HepG2 (cell line): ENCODE data around the gene CFAP221. TPM values are rescaled to one million over a fixed set of nuclear protein-coding genes. Genes with fewer than 3 reads are reported as not detected.
A peak's percentile ranks its signal among the peaks of the same experiment; 100 is the strongest.

Source experiments
- ATM ChIP-seq: fragments of 450-650 bp; IDR thresholded peaks from 2 replicates; pipeline ENCODE4 v1.7.1; 2017; ENCODE audit warnings: mild to moderate bottlenecking, borderline replicate concordance
- CEBPB ChIP-seq: IDR thresholded peaks from 2 replicates; pipeline ENCODE4 v1.6.1; 2011; ENCODE audit warnings: low read depth, low read length, improper control_type of control experiment, borderline replicate concordance
- CENPT ChIP-seq: sonication (generic); formaldehyde crosslinking; IDR thresholded peaks from 2 replicates; pipeline ENCODE4 v1.8.0; 2022; ENCODE audit warnings: low read depth, mild to moderate bottlenecking, moderate library complexity, missing genetic modification reagents
- HNRNPLL ChIP-seq: fragments of 200-400 bp; formaldehyde crosslinking; IDR thresholded peaks from 2 replicates; pipeline ENCODE4 v1.6.1; 2017; ENCODE audit warnings: mild to moderate bottlenecking, low read depth, low read length; ENCODE audit not compliant: poor library complexity, severe bottlenecking
- IRF2 ChIP-seq: IDR thresholded peaks from 2 replicates; pipeline ENCODE4 v1.6.1; 2018; ENCODE audit warnings: missing genetic modification reagents, missing compliant biosample characterization
- KAT2B ChIP-seq: fragments of 150-350 bp; IDR thresholded peaks from 2 replicates; pipeline ENCODE4 v1.6.1; 2014; ENCODE audit warnings: low read depth, low read length, borderline replicate concordance
- MYC ChIP-seq: sonication (generic); formaldehyde crosslinking; IDR thresholded peaks from 2 replicates; pipeline ENCODE4 v1.9.0; 2021; ENCODE audit warnings: missing genetic modification reagents, borderline replicate concordance
- PLRG1 ChIP-seq: fragments of 450-650 bp; conservative IDR thresholded peaks from 2 replicates; pipeline ENCODE4 v1.6.1; 2016
- U2AF1 ChIP-seq: fragments of 200-400 bp; formaldehyde crosslinking; optimal IDR thresholded peaks from 2 replicates; pipeline ENCODE3; 2017; ENCODE audit warnings: mild to moderate bottlenecking, low read depth, low read length
- ZBTB39 ChIP-seq: sonication (generic); formaldehyde crosslinking; IDR thresholded peaks from 2 replicates; pipeline ENCODE4 v1.5.0; 2020; ENCODE audit warnings: missing genetic modification reagents
- ZFP82 ChIP-seq: sonication (generic); formaldehyde crosslinking; IDR thresholded peaks from 2 replicates; pipeline ENCODE4 v1.5.1; 2020; ENCODE audit warnings: mild to moderate bottlenecking, missing genetic modification reagents, borderline replicate concordance
- ZKSCAN8 ChIP-seq: IDR thresholded peaks from 2 replicates; pipeline ENCODE4 v1.6.1; 2016; ENCODE audit warnings: borderline replicate concordance, missing genetic modification reagents, missing compliant biosample characterization
- ZMYM3 ChIP-seq: sonication (generic); formaldehyde crosslinking; IDR thresholded peaks from 2 replicates; pipeline ENCODE4 v1.5.1; 2020; ENCODE audit warnings: mild to moderate bottlenecking, missing genetic modification reagents
- ZNF17 ChIP-seq: sonication (generic); formaldehyde crosslinking; IDR thresholded peaks from 2 replicates; pipeline ENCODE4 v1.5.0; 2020; ENCODE audit warnings: mild to moderate bottlenecking, missing genetic modification reagents
- ZNF790 ChIP-seq: sonication (generic); formaldehyde crosslinking; IDR thresholded peaks from 2 replicates; pipeline ENCODE4 v1.8.0; 2022; ENCODE audit warnings: missing genetic modification reagents, mild to moderate bottlenecking, borderline replicate concordance
- ZNF850 ChIP-seq: sonication (generic); formaldehyde crosslinking; conservative IDR thresholded peaks from 2 replicates; pipeline ENCODE4 v1.9.0; 2021; ENCODE audit warnings: mild to moderate bottlenecking, missing genetic modification reagents
- polyA plus RNA-seq, 8 experiments: library from polyadenylated mRNA; depleted of rRNA in 3 of 8; stranded (reverse) in 7 of 8; unstranded in 1 of 8; fragments of >200 nt; fragmentation: Illumina TruSeq in 4 of 8; extraction: Trizol in 4 of 8; gene quantifications; 2 replicates each; pipeline versions ENCODE4 v1.2.1 to v1.2.3, GENCODE V29; 2011 to 2016; ENCODE audit warnings: low read depth in 4 of 8, missing spikeins in 1 of 8, mixed read lengths in 1 of 8; ENCODE audit not compliant: insufficient read depth in 1 of 8
- total RNA-seq, 5 experiments: library from RNA; depleted of rRNA; stranded (reverse); fragments of >200 nt; fragmentation: Illumina TruSeq; extraction: Trizol; gene quantifications; 2 replicates each; pipeline ENCODE4 v1.2.3, GENCODE V29; 2016; ENCODE audit warnings: low read depth in 1 of 5
- TF ChIP-seq, protein P1 (sequence below): sonication (generic); formaldehyde crosslinking; IDR thresholded peaks from 2 replicates; pipeline ENCODE4 v1.8.0; 2022; ENCODE audit warnings: missing genetic modification reagents, mild to moderate bottlenecking, moderate library complexity, borderline replicate concordance
- TF ChIP-seq, protein P2 (sequence below): sonication (generic); formaldehyde crosslinking; IDR thresholded peaks from 2 replicates; pipeline ENCODE4 v1.5.1; 2020; ENCODE audit warnings: mild to moderate bottlenecking, missing genetic modification reagents, borderline replicate concordance
- TF ChIP-seq, protein P3 (sequence below): IDR thresholded peaks from 2 replicates; pipeline ENCODE4 v1.6.1; 2016; ENCODE audit warnings: low read depth, borderline replicate concordance

The CFAP221 gene
- total and polyA plus RNA-seq, 2 of the 13 experiments (the other 11 are each of a cell fraction or from before 2014, with no cell fraction given): not detected

- TF ChIP-seq, protein P1, sequence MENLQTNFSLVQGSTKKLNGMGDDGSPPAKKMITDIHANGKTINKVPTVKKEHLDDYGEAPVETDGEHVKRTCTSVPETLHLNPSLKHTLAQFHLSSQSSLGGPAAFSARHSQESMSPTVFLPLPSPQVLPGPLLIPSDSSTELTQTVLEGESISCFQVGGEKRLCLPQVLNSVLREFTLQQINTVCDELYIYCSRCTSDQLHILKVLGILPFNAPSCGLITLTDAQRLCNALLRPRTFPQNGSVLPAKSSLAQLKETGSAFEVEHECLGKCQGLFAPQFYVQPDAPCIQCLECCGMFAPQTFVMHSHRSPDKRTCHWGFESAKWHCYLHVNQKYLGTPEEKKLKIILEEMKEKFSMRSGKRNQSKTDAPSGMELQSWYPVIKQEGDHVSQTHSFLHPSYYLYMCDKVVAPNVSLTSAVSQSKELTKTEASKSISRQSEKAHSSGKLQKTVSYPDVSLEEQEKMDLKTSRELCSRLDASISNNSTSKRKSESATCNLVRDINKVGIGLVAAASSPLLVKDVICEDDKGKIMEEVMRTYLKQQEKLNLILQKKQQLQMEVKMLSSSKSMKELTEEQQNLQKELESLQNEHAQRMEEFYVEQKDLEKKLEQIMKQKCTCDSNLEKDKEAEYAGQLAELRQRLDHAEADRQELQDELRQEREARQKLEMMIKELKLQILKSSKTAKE (CRISPR knock-in tag): no peak
- TF ChIP-seq ZKSCAN8 (CRISPR knock-in tag) (0 out of 2 replicates have a peak, but pooled peaks have one; percentile 19), CEBPB (no peak), ZBTB39 (CRISPR knock-in tag) (no peak), CENPT (CRISPR knock-in tag) (no peak), ATM (no peak), ZNF850 (CRISPR knock-in tag) (no peak), HNRNPLL (peak; percentile 26), U2AF1 (peak; percentile 68), KAT2B (no peak), ZNF790 (CRISPR knock-in tag) (0 out of 2 replicates have a peak, but pooled peaks have one; percentile 63), PLRG1 (no peak), ZNF17 (no peak), ZMYM3 (CRISPR knock-in tag) (no peak), ZFP82 (CRISPR knock-in tag) (no peak), IRF2 (CRISPR knock-in tag) (no peak; the same call in 1 of the 2 replicates), MYC (CRISPR knock-in tag) (peak; percentile 22; the same call in 1 of the 2 replicates)
- TF ChIP-seq, protein P2, sequence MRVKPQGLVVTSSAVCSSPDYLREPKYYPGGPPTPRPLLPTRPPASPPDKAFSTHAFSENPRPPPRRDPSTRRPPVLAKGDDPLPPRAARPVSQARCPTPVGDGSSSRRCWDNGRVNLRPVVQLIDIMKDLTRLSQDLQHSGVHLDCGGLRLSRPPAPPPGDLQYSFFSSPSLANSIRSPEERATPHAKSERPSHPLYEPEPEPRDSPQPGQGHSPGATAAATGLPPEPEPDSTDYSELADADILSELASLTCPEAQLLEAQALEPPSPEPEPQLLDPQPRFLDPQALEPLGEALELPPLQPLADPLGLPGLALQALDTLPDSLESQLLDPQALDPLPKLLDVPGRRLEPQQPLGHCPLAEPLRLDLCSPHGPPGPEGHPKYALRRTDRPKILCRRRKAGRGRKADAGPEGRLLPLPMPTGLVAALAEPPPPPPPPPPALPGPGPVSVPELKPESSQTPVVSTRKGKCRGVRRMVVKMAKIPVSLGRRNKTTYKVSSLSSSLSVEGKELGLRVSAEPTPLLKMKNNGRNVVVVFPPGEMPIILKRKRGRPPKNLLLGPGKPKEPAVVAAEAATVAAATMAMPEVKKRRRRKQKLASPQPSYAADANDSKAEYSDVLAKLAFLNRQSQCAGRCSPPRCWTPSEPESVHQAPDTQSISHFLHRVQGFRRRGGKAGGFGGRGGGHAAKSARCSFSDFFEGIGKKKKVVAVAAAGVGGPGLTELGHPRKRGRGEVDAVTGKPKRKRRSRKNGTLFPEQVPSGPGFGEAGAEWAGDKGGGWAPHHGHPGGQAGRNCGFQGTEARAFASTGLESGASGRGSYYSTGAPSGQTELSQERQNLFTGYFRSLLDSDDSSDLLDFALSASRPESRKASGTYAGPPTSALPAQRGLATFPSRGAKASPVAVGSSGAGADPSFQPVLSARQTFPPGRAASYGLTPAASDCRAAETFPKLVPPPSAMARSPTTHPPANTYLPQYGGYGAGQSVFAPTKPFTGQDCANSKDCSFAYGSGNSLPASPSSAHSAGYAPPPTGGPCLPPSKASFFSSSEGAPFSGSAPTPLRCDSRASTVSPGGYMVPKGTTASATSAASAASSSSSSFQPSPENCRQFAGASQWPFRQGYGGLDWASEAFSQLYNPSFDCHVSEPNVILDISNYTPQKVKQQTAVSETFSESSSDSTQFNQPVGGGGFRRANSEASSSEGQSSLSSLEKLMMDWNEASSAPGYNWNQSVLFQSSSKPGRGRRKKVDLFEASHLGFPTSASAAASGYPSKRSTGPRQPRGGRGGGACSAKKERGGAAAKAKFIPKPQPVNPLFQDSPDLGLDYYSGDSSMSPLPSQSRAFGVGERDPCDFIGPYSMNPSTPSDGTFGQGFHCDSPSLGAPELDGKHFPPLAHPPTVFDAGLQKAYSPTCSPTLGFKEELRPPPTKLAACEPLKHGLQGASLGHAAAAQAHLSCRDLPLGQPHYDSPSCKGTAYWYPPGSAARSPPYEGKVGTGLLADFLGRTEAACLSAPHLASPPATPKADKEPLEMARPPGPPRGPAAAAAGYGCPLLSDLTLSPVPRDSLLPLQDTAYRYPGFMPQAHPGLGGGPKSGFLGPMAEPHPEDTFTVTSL (CRISPR knock-in tag): no peak
- TF ChIP-seq, protein P3, sequence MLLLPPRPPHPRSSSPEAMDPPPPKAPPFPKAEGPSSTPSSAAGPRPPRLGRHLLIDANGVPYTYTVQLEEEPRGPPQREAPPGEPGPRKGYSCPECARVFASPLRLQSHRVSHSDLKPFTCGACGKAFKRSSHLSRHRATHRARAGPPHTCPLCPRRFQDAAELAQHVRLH (CRISPR knock-in tag): no peak
Observed at GRCh38 chr2:119544075-119544938, at the start of gene CFAP221 (continued).
